Measurements from ENCODE around the gene MYO18B. TPM values are rescaled to one million over a fixed set of nuclear protein-coding genes. Genes with fewer than 3 reads are reported as not detected.
A peak's percentile ranks its signal among the peaks of the same experiment; 100 is the strongest.
"Not testable (repeated sequence)": the region's sequence is repeated elsewhere in the genome, so short reads cannot be mapped to it uniquely, and the experiment has no call there.

The MYO18B gene, protein sequence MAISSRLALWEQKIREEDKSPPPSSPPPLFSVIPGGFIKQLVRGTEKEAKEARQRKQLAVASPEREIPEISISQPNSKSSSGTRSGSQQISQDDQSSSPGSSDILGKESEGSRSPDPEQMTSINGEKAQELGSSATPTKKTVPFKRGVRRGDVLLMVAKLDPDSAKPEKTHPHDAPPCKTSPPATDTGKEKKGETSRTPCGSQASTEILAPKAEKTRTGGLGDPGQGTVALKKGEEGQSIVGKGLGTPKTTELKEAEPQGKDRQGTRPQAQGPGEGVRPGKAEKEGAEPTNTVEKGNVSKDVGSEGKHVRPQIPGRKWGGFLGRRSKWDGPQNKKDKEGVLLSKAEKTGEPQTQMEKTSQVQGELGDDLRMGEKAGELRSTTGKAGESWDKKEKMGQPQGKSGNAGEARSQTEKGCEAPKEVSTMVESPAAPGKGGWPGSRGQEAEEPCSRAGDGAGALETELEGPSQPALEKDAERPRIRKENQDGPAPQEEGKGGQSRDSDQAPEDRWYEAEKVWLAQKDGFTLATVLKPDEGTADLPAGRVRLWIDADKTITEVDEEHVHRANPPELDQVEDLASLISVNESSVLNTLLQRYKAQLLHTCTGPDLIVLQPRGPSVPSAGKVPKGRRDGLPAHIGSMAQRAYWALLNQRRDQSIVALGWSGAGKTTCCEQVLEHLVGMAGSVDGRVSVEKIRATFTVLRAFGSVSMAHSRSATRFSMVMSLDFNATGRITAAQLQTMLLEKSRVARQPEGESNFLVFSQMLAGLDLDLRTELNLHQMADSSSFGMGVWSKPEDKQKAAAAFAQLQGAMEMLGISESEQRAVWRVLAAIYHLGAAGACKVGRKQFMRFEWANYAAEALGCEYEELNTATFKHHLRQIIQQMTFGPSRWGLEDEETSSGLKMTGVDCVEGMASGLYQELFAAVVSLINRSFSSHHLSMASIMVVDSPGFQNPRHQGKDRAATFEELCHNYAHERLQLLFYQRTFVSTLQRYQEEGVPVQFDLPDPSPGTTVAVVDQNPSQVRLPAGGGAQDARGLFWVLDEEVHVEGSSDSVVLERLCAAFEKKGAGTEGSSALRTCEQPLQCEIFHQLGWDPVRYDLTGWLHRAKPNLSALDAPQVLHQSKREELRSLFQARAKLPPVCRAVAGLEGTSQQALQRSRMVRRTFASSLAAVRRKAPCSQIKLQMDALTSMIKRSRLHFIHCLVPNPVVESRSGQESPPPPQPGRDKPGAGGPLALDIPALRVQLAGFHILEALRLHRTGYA (N-terminal part only)
- 254 TPM for total RNA-seq
- long read RNA-seq, full-length matches to known transcripts: 13 of 276 reads
- long read RNA-seq, partial matches to known transcripts: 193 of 276 reads
- long read RNA-seq, other reads (novel, unspliced or antisense): 70 of 276 reads

DNA sequence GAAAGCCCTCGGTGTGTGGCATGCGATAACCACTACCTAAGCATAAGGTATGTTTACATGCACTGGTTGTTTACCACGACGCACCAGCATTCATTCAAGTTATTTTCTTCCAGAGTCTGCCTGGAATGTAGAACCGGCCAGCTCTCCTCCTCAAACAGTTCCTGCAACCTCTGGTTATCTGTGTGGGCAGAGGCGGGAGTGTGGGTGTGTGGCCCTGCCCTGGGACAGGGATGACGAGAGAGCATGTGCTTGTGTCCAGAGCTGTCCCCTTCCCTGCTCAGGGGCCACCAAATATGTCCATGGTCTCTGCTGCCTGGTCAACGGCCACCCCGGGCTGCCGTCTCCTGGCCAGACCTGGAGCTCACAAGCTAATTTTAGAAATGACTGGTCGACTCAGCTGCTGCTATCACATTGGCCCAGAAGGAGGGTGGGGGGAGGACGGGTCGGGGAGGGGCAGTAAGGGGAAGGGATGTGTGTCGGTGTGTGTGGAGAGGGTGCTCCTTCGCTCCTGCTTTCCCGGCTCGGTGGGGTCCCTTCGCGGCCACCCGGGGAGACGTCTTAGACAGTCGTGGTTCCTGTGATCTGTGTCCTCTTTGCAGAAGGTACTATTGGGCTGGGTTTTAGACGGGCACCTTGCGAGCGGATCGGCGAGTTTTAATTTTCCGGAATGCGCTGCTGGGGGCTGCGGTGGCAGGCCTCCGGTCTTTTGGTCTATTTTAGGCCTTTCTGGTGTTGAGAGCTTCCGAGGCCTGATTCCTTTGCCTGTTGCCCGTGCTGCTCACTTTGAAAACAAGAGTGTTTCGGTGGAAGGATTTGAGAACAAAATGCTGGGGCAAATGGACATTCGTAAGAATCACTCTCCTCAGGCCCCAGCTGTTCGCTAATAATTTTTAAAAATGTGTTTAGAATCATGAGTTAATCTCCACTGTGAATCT is at the start of gene MYO18B:
Gene MYO18B, plus strand, starts transcription at position 497 of the 935 bp plus-strand sequence. CDS start 18,905 bp downstream, outside the sequence.
- intact Hi-C loops (cut with DNase I): no loop called here

DNA sequence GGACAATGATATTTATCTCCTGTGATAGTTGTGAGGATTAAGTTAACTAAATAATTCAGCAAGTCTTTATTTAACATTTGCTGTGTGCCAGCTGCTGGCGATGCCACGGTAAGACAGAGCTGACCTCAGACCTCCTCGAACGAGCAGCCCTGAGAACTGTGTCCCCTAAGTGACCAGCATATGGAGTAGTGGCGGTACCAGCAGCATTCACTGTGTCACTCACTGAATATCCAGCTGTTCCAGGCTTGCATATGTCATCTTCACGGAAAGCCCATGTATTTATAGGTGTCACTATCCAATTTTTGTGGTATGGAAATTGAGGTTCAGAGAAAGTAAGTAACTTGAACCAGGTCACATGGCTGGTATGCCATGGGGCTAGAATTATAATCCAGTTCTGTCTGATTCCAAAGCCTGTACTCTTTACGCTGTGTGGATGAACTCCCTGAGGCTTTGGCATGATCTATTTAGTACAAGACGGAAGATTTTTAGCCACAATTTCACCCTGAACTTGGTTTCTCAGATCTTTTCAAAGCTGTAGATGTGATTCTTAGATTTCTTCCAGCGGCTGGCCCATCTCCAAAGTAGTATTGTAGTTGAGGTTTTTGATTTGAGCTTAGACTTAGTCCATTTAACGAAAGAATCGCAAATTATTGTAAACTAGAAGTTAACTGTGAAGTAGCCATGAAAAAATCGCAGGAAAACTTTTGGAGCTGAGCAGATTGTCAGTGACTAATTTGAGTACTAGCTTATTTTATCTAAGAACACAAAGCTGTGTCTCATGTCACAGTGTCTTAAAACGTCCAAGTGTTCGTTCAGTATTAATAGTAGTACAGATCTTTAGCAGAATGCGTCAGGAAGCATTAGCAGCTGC is 49.4 kb upstream of the MYO18B start:
- DNase-seq (ENCODE audit: low spot score): no peak
- intact Hi-C loops (cut with DNase I): no loop called here

More for the DNA sequence above, at the start of gene MYO18B:
- DNase-seq (ENCODE audit: low spot score): peak; percentile 90

DNA sequence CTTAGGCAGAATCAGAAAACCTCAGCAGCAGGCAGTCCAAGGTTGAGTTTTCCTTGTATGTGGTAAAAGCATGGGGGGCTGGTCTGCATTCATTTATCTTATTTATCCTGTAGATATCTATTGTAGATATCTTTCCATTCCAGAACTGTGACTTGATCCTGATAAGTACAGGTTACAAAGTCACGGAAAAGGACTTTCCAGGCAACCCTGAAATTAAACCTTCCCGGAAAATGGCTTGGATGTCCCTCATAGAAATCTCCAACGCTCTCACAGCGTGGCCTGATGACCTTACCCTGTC is 48.8 kb upstream of the MYO18B start:
- no peak for DNase-seq (ENCODE audit: low spot score)
- intact Hi-C loops (cut with DNase I): no loop called here

DNA sequence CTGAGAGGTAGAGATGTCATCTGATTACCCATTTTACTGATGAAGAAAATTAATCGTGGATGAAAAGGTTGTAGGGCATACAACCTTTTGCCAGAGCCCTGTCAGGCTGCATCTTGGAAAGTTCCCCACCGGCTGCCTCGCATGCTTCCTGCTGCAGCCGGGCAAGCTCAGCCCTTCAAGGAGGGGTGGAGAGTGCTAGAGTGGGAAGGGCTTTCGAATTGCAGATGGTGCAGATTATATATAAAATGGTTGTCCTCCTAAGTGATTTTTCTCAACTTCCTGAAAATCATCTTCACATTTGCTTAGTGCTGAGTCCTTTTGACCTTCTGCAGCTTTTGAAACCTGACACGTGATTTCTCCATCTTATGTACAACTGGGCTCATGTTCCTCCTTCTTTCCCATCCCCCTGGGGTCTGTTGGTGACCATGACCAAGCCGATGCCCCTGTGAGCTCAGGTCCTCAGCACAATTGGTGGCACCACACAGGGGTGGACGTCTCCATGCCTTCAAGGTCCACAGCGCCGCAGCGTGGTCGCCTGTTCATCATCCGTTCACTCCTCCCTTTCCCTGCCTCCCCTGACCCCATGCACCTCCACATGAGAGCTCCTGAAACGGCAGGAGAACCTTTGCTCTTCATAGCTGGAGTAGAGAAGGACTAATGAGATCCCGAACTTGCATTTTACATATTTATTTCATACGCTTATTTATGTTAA is 47.6 kb upstream of the MYO18B start:
- intact Hi-C loops (cut with DNase I): no loop called here
- DNase-seq (ENCODE audit: low spot score): no peak

DNA sequence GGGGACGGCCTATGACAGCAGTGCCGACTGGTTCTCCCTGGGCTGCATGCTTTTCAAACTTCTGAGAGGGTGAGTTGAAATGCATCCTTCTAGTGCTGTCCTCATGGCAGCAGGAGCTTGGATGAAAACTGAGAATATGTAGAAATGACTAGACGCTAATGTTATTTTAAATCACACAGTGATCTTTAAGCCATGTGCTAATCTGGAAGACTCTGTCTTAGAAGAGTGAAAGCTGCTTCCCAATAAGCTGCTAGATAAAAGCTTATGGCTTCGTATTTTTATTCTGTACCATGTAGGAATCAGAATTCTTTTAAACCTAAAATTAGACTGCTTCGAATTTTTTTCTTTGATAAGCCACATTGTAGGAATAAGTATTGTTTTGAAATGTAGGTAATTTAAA is 46.8 kb upstream of the MYO18B start:
- no peak for DNase-seq (ENCODE audit: low spot score)
- intact Hi-C loops (cut with DNase I): no loop called here

DNA sequence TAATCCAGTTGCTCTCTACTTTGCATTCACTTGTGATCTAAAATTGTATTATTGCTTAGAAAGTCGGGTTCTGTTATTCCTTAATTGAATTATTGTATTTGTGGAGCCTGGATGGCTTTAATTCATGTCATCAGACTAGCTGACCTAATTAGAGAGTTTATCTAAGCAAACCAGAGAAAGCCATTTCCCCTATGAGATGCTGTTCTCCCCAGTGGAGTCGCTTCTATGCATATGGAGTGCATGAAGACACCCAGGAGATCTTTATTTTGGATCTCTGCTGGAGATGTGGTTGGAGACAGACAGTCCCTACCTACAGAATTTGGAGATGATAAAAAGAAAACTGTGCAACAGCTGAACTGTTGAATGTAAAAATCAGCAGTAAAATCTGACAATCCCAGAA is 45.2 kb upstream of the MYO18B start:
- no peak for DNase-seq (ENCODE audit: low spot score)
- intact Hi-C loops (cut with DNase I): no loop called here

DNA sequence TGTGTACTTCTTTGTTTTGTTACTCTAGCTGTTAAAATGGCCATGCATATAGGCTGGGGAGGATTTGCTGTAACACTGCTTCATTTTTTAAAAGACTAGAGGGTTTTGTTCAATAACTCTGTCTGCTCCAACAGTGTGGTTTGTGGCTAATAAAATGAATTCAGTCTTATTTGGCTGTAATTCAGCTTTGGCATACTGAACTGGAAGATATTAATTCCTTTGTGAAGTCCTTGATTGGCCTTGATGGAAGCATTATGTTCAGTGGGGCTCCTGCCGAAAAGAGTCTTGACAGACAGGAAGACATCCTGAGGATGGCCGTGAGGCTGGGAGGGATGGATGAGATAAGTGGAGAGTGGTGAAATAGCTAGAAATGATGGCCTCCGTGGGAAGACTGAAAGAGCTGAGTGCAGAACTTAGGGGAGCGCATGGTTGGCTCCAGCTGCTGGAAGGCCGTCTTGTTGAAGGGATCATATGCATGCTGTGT is 44.8 kb upstream of the MYO18B start:
- no peak for DNase-seq (ENCODE audit: low spot score)
- intact Hi-C loops (cut with DNase I): no loop called here

DNA sequence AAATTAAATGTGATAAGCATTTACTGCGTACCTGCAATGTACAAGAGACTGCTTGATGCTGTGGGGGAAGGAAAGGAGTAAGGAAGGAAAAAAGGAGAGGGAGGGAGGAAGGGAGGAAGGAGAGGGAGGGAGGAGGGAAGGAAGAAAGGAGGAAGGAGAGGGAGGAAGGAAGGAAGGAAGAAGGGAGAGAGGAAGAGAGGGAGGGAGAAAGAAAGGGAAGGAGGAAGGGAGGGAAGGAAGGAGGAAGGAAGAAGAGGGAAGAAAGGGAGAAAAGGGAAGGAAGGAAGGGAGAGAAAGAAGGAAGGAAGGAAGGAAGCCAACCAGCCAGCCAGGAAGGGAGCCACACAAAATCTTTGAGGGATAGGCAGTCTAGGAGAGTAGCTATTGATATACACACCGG is 44.0 kb upstream of the MYO18B start:
- DNase-seq (ENCODE audit: low spot score): no peak
- intact Hi-C loops (cut with DNase I): no loop called here

DNA sequence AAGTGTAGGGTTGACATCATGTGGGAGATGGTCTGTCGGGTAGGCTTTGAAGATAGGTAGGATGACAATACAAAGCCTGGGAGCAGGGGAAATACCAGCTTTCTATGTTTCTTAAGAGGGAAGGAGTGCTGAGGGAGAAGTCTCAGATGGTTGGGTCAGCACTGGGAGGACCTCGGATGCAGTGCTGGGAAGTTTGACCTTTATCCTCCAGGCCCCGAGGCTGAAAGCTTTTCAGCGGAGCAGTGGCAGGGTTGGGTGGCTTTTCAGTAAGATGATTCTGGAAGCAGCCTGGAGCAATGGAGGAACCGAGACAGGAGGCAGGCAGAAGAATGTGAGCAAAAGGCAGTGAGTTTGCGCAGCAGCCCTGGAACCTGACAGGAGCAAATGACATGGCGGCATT is 43.5 kb upstream of the MYO18B start:
- DNase-seq (ENCODE audit: low spot score): no peak
- intact Hi-C loops (cut with DNase I): no loop called here

DNA sequence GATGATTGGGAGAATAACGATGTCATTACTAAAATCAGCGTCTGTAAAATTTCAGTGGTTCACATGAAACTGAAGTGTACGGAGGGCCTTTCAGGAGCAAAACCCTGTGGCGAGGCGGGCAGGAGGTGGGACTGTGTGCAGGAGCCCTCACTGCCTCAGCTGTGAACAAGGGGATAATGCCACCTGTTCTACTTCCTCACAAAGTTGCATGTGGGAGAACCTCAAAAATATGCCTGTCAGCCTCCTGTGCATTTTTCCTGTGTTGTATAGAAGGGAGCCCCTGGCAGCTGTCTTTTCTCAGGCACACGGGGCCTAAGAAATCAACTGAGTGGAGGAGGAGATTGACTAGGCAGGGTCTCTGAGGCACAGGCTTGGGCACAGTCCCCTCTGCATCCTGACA is 43.0 kb upstream of the MYO18B start:
- intact Hi-C loops (cut with DNase I): no loop called here
- no peak for DNase-seq (ENCODE audit: low spot score)

DNA sequence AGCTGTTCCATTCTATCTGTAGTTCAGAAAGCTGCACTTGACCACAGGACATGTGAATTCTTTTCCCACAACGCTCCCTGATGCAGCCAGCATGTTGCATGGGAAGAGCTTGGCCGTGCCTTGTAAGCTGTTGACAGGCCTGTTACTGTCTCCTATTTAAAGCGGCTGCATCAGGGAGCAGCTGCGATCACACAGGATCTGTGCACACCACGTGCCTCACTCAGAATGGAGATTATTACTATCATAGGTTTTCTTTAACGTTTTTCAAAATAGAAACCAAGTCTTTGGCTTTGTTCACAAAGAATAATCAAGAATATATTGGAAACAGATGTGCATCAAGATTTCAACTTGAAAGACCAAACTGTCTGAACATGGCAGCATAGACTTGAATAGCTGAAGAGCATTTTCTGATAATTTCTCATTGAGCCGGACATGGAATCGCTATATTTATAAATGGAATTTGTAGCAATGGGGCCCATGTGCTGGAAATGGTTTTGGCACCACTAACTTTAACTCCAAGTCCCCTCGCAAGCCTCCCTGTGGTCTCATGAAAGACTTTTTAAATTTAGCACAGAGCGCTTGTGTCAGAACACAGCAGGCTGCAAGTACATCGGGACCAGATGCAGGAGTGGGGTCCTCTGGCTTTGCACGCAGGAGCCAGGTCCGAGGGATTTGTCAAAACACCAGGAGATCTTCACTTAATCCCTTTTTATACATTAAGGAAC is 40.8 kb upstream of the MYO18B start:
- intact Hi-C loops (cut with DNase I): no loop called here
- no peak for DNase-seq (ENCODE audit: low spot score)

DNA sequence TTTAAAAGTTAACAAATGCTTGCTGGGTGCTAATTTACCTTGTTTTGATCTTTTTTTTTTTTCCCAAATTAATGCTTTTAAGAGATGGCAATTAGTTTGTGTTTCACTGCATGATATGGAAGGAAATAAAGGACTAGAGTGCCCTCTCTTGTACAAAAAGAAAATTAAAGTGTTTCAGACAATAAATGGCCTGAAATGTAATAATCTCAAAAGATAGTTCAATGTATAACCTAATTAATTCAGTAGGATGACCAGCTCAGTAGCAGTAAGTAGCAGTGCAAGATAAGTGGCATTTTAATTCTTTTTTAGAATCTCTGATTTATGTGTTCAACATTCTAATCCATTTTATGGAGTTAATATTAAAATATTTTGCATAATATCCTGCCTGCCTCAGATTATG is 39.9 kb upstream of the MYO18B start:
- no peak for DNase-seq (ENCODE audit: low spot score)
- intact Hi-C loops (cut with DNase I): loop anchor here (2.0 kb wide), 1 partner anchor 239 kb away; no protein-coding TSS in a partner anchor

DNA sequence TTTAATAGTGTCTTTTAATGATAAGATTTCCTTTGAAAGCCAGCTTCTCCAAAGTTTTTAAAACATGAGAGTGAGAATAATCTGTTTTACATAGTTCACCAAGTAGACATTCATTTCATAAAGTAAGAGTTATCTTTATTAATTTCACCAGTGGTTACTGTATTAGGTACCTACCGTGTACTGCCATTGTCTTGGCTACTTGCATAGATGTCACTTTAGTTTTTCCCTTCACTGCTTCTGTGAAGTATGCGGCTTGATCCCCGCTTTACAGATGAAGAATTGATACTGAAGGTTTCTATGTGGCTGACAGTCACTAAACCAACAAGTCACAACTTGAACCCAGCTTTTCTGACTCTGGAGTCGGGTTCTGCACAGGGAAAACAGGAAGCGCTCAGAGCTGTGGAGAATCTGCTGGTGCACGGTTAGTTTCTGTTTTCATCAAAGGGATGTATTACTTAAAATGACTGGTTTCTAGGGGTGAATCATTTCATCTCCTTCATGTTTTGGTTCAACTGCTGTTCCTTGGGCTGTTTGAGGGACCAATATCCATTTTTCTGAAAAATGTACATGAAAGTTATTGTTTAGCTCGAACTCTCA is 39.3 kb upstream of the MYO18B start:
- no peak for DNase-seq (ENCODE audit: low spot score)
- intact Hi-C loops (cut with DNase I): loop anchor here (2.0 kb wide), 1 partner anchor 240 kb away; no protein-coding TSS in a partner anchor

DNA sequence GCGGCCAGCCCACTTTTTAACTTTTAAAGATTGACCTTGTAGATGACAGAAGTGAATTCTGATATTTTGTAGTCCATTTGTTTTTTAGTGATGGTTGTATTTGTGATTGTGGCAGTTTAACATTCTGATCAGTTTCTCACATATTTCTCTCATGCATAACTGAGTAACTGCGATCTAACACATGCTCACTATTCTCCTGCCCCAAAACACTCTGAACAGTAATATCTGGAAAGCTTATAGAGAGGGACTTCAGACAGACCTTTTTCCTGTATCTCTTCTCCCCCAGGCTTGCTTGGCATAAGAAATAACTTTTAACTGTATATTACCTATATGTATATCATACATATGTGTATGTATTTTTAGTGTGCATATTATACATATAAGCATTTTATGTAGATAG is 37.3 kb upstream of the MYO18B start:
- no peak for DNase-seq (ENCODE audit: low spot score)
- intact Hi-C loops (cut with DNase I): loop anchor here (5.0 kb wide), 1 partner anchor 68 kb away; no protein-coding TSS in a partner anchor

DNA sequence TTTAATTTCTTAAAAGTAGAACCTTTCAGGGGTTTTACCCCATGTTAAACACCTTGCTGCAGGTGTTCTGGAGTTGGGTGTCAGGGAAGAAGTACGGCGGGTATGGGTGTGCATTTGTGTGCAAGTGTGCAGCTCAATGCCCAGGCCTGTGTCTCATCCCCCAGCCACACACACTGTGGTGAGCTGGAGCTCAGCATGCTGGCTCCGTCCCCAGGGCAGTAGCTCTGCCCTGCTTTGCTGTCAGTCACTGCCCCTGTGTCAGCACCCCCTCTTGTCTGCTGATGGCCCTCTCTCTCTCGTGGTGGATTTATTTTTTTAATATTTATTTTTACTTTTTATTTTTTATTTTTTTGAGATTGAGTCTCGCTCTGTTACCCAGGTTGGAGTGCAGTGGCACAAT is 35.8 kb upstream of the MYO18B start:
- intact Hi-C loops (cut with DNase I): loop anchor here (5.0 kb wide), 1 partner anchor 66 kb away; no protein-coding TSS in a partner anchor
- DNase-seq (ENCODE audit: low spot score): no peak

DNA sequence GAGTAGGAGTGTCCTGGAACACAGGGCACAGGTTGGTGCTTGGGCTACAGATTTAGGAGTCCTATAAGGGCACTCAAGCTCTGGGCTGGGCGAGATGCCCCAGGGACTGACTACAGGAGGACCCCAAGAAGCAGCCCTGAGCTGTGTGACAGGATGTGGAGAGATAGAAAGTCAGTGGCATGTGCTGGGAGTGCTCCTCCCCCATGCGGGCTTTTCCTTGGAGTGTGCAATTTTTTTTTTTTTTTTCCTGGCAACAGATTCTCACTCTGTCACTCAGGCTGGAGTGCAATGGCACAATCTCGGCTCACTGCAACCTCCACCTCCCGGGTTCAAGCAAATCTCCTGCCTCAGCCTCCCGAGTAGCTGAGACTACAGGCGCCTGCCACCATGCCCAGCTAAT is 33.6 kb upstream of the MYO18B start:
- intact Hi-C loops (cut with DNase I): loop anchor here (5.0 kb wide), 1 partner anchor 64 kb away; no protein-coding TSS in a partner anchor
- DNase-seq (ENCODE audit: low spot score): not testable (repeated sequence)

Data from cardiac septum (tissue), 1 donor.